Hepatocyte (in vitro differentiated cells): ENCODE results near the gene DPF3.

Experiments used
- CTCF ChIP-seq: fragments of 200-600 bp; sonication (generic); IDR thresholded peaks from 2 replicates; pipeline ENCODE4 v1.5.1; 2016; ENCODE audit warnings: antibody characterized with exemption, mild to moderate bottlenecking; ENCODE audit not compliant: poor library complexity
- EZH2 ChIP-seq: fragments of 200-600 bp; sonication (generic); IDR thresholded peaks from 2 replicates; pipeline ENCODE4 v1.6.1; 2016; ENCODE audit warnings: antibody characterized with exemption, mild to moderate bottlenecking, borderline replicate concordance

- TF ChIP-seq CTCF (no peak), EZH2 (no peak)
These were observed 147.6 kb downstream of the DPF3 start for GRCh38 chr14:72745991-72746980.
